ENCODE measurements around the gene ZNF665.

- peak in 1 of 2 donors; percentile 31 for TF ChIP-seq POLR2A (IDR thresholded peaks at IDR 0.05)
- TF ChIP-seq CTCF (IDR thresholded peaks at IDR 0.05), result no peak
Measured at GRCh38 chr19:53132141-53132991, 60.8 kb downstream of the ZNF665 start, which contains the start of gene ZNF415.

All from heart left ventricle (tissue), 13 donors.